SK-N-MC (cell line): ENCODE results near the gene PPCDC.

Experiments
- EZH2 ChIP-seq: fragments of 200-600 bp; sonication (generic); IDR thresholded peaks from one replicate; pipeline ENCODE4 v1.6.1; 2017; ENCODE audit warnings: antibody characterized with exemption
- FOXP2 ChIP-seq: optimal IDR thresholded peaks from 2 replicates; pipeline ENCODE3; 2011; ENCODE audit warnings: mild to moderate bottlenecking, moderate library complexity; ENCODE audit not compliant: insufficient read depth; ENCODE audit errors: extremely low read length, control extremely low read depth
- POLR2AphosphoS5 ChIP-seq: IDR thresholded peaks from 2 replicates; pipeline ENCODE4 v1.6.1; 2012; ENCODE audit warnings: mild to moderate bottlenecking, low read depth, low read length, borderline replicate concordance

GRCh38 chr15:75064846-75065245 is 41.5 kb downstream of the PPCDC start:
- TF ChIP-seq POLR2AphosphoS5 (no peak), EZH2 (no peak), FOXP2 (no peak)
